Pancreas (tissue), 10 donors: Measurements from ENCODE around the gene LRRC4C. TPM values are rescaled to one million over a fixed set of nuclear protein-coding genes. Genes with fewer than 3 reads are reported as not detected.

Experiments used
- ATAC-seq, 4 donors: fragments of 200-7000 bp; cut with Tn5 transposase; one replicate each; pipeline versions ENCODE4 v1.8.0 to v1.9.1; 2020; ENCODE audit warnings: mild to moderate bottlenecking in 4 of 4, moderate library complexity in 4 of 4
- DNase-seq, 6 donors: peaks; one replicate each; pipeline ENCODE4 v3.0.0-alpha.2; 2020
- FAIRE-seq: peaks from 2 replicates; lab custom pipeline; 2012; peaks lifted over from hg19 to GRCh38; lab: Jason Lieb, UNC
- H3K27ac ChIP-seq, 4 donors: fragments of 200-600 bp; sonication (generic); 1 replicate in 3 of 4; 2 replicates in 1 of 4; pipeline versions ENCODE4 v1.5.0 to v1.8.0; 2020
- H3K27me3 ChIP-seq, 4 donors: fragments of 200-600 bp; one replicate each; pipeline ENCODE4 v1.8.0; 2021
- H3K36me3 ChIP-seq, 3 donors: fragments of 200-600 bp; sonication (generic) in 1 of 3; one replicate each; pipeline versions ENCODE4 v1.5.0 to v1.8.0; 2020 to 2021
- H3K4me1 ChIP-seq, 3 donors: fragments of 200-600 bp; one replicate each; pipeline ENCODE4 v1.8.0; 2021
- H3K4me3 ChIP-seq, 4 donors: fragments of 200-600 bp; sonication (generic) in 2 of 4; one replicate each; pipeline versions ENCODE4 v1.5.0 to v1.8.0; 2020 to 2021
- H3K9me3 ChIP-seq, 4 donors: fragments of 200-600 bp; one replicate each; pipeline ENCODE4 v1.8.0; 2021
- CTCF ChIP-seq, 4 donors: fragments of 200-600 bp; sonication (generic) in 3 of 4; IDR thresholded peaks; one replicate each; pipeline versions ENCODE4 v1.5.0 to v1.8.0; 2021; ENCODE audit warnings: antibody characterized with exemption in 4 of 4
- WGBS, 2 donors: extraction: QIAGEN DNeasy Blood & Tissue Kit; methylation state at CpG; one replicate each; pipeline ENCODE4 v1.1.7; 2013; 5-methylcytosine and 5-hydroxymethylcytosine counted together
- intact Hi-C, 3 donors: fragments of 100-400 bp; cut with DNase I; formaldehyde crosslinking; loops; one replicate each; pipeline versions ENCODE4 v1.11.1 to v1.14.2; 2022
- polyA plus RNA-seq, 2 donors: library from polyadenylated mRNA; stranded (reverse); fragments of 200-250 nt; gene quantifications; one replicate each; pipeline ENCODE4 v1.2.3, GENCODE V29; 2013
- total RNA-seq, 6 donors: library from RNA; stranded (reverse); fragmentation: NEBNext Ultra II Directional in 4 of 6; extraction: Animal tissue kit (Norgen Biotek cat#: 25700) in 4 of 6; gene quantifications; one replicate each; pipeline versions ENCODE4 v1.2.1 to v1.2.4, GENCODE V29; 2021 to 2023
- donor health status: healthy with polysubstance abuse.
- donor health status: DM: no; HTN: no; CAD: no; lungs with moderate emphysema.
- donor health status: DM: no; HTN: no; CAD: no.
- donor health status: control.
- donor health status: control.
- donor health status: Bipolar disorder and iron deficiency.
- donor health status: DM: yes; HTN: yes; CAD: no.
- donor health status: DM: no; HTN: no; CAD: no.
- donor health status: DM: no; HTN: no; CAD: no.
- donor health status: DM: yes; HTN: yes; CAD: no.

LRRC4C gene
- total and polyA plus RNA-seq, 8 donors: 0.04 to 0.84 (median 0.16) TPM

DNA sequence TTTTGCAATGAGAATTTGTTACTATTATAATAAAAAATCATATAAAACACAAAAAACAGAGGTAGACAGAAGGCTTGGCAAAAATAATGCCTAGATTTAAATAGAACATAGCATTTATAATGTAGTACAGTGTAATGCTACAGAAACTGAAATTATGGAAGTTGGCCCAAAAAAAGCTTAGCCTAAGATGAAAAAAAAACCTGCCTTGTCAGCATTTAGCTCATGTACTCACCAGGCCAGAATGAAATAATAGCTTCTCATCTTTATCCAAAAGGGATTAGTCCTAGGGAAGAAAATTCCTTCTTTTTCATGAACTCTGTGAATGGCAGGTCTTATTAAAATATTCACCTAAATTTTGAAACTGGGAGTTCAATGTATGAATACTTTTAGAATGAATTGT, 951.1 kb downstream of the LRRC4C start:
- no peak for ATAC-seq

DNA sequence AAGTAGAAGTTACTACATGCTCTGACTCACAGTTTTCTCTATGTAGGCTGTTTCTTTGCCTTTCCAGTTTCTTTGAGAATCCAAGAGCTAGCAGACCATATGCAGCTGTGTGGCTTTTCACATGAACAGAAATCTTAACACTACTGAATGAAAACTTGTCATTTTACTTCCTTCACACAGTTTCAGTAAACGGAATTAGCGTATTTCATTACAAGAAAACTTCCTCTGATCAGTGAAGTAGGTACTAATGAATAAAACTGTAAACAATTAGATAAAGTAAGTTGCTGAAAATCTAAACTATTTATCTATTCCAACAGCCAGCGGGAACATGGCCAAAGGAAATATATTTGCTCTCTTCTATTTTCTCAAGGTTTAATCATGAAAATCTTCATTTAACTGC, 953.2 kb downstream of the LRRC4C start:
- FAIRE-seq (no peak), ATAC-seq (no peak), DNase-seq (no peak)
- no peak overlapping the region for H3K27ac ChIP-seq
- H3K4me3 ChIP-seq: no peak overlapping the region
- WGBS, 2 donors: 65 to 74% methylated on average over 3 of the region's 3 CpGs
- H3K27me3 ChIP-seq: no peaks in the 10 kb centered on the region
- no peaks in the 10 kb centered on the region for H3K36me3 ChIP-seq
- intact Hi-C loops: no loop called here
- H3K4me1 ChIP-seq: no peaks in the 10 kb centered on the region
- TF ChIP-seq CTCF (IDR thresholded peaks at IDR 0.05): no peak
- peaks cover 0 to 4% (median 0%) of the 10 kb centered on the region in 4 donors for H3K9me3 ChIP-seq

More for the DNA sequence above, 951.1 kb downstream of the LRRC4C start:
- Histone ChIP-seq H3K27me3 (no peaks in the 10 kb centered on the region), H3K9me3 (peaks cover 0 to 4% (median 0%) of the 10 kb centered on the region in 4 donors), H3K4me3 (no peak overlapping the region), H3K27ac (no peak overlapping the region), H3K36me3 (no peaks in the 10 kb centered on the region), H3K4me1 (no peaks in the 10 kb centered on the region)
- DNase-seq (no peak), FAIRE-seq (no peak)
- intact Hi-C loops: no loop called here
- TF ChIP-seq CTCF (IDR thresholded peaks at IDR 0.05): no peak

GRCh38 chr11:40491341-40491740, 968.1 kb downstream of the LRRC4C start:
- intact Hi-C loops: no loop called here

DNA sequence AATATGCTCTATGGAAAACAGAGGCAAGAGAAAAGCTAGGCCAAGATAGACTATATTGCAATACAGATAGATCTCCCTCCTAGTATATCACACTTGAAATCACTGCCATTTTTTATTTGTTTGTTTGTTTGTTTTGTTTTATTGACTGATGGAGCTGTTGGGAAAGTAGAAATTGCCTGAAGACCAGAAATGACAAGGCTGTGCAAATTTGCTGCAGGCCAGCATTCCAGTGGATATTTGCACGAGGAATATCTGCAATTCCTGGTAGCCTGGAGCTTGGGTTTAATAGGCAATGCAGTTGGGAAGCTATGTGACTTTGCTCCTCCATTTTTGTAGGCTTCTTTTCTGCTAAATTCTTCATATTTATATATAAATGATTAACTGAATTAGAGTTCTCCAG, 991.7 kb downstream of the LRRC4C start:
- no peak for TF ChIP-seq CTCF (IDR thresholded peaks at IDR 0.05)

More at GRCh38 chr11:40491341-40491740, 968.1 kb downstream of the LRRC4C start:
- FAIRE-seq: no peak
- Histone ChIP-seq H3K27ac (no peak overlapping the region), H3K27me3 (no peaks in the 10 kb centered on the region), H3K36me3 (no peaks in the 10 kb centered on the region), H3K4me3 (no peak overlapping the region), H3K9me3 (no peaks in the 10 kb centered on the region), H3K4me1 (no peaks in the 10 kb centered on the region)
- no peak for DNase-seq
- TF ChIP-seq CTCF (IDR thresholded peaks at IDR 0.05): no peak
- no peak for ATAC-seq
- WGBS, 2 donors: 61 to 78% methylated on average over 3 of the region's 3 CpGs

DNA sequence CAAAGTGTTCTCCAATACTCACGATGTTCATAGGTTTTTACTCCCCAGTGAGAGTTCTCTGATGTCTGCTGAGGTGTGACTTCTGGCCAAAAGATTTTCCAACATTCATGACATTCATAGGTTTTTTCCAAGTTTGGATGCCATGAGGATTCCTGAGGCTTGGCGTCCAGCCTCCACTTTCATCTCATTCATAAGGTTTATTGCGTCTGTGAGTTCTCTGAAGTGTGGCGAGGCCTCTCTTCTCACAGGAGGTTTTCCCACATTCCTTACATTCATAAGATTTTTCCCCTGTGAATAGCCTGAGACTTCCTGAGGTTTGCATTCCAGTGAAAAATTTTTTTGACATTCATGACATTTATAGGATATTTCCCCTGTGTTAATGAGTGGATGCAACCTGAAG, 1014.1 kb downstream of the LRRC4C start:
- 52 to 61% methylated on average over 4 of the region's 4 CpGs for WGBS, 2 donors
- Histone ChIP-seq H3K36me3 (no peaks in the 10 kb centered on the region), H3K27ac (no peak overlapping the region), H3K4me3 (no peak overlapping the region), H3K4me1 (no peaks in the 10 kb centered on the region), H3K27me3 (no peaks in the 10 kb centered on the region), H3K9me3 (no peaks in the 10 kb centered on the region)
- FAIRE-seq: no peak
- no peak for DNase-seq
- intact Hi-C loops: no loop called here
- no peak for ATAC-seq
- no peak for TF ChIP-seq CTCF (IDR thresholded peaks at IDR 0.05)

More for the DNA sequence above, 991.7 kb downstream of the LRRC4C start:
- Histone ChIP-seq H3K36me3 (no peaks in the 10 kb centered on the region), H3K4me1 (no peaks in the 10 kb centered on the region), H3K9me3 (no peaks in the 10 kb centered on the region), H3K4me3 (no peak overlapping the region), H3K27me3 (no peaks in the 10 kb centered on the region), H3K27ac (no peak overlapping the region)
- intact Hi-C loops: no loop called here
- no peak for FAIRE-seq
- DNase-seq: no peak
- 31 to 38% methylated on average over 1 of the region's 1 CpG for WGBS, 2 donors
- no peak for ATAC-seq
